ENCODE measurements around the gene NWD2.

DNA sequence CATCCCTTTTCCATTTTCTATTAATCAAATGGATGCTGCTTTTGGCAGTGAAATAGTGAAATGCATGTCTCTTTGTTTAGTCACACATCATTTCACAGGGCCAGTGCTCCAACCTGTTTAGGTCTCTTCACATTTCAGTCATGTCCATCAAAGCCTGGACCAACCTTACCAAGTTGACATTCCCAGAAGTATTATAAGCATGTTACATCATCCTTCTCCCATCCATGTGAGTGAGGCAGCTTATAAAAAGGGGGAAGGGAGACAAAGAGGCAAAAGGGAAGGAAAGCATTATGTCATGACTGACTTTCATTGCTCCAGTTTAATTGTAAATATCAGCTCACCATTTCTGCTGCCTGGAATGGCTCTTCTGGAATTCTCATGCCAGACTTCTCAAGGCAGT lies 94.4 kb downstream of the NWD2 start:
- TF ChIP-seq POLR2A (IDR thresholded peaks at IDR 0.05; ENCODE audit: borderline replicate concordance, extremely low read depth, insufficient read depth, insufficient read length) (no peak), ZFX (IDR thresholded peaks at IDR 0.05) (no peak), ZNF274 (IDR thresholded peaks at IDR 0.05; ENCODE audit: low read depth, low read length) (no peak), EZH2phosphoT487 (IDR thresholded peaks at IDR 0.05; ENCODE audit: borderline replicate concordance) (no peak), SIN3A (IDR thresholded peaks at IDR 0.05; ENCODE audit: low read depth) (no peak), FOSL1 (IDR thresholded peaks at IDR 0.05; ENCODE audit: low read depth) (no peak), CEBPB (IDR thresholded peaks at IDR 0.05; ENCODE audit: low read depth) (no peak), EZH2 (IDR thresholded peaks at IDR 0.05) (no peak), POLR2AphosphoS5 (IDR thresholded peaks at IDR 0.05; ENCODE audit: low read depth, low read length) (no peak), ELF1 (IDR thresholded peaks at IDR 0.05; ENCODE audit: borderline replicate concordance, low read depth) (no peak)
- TF ChIP-seq, protein P1, sequence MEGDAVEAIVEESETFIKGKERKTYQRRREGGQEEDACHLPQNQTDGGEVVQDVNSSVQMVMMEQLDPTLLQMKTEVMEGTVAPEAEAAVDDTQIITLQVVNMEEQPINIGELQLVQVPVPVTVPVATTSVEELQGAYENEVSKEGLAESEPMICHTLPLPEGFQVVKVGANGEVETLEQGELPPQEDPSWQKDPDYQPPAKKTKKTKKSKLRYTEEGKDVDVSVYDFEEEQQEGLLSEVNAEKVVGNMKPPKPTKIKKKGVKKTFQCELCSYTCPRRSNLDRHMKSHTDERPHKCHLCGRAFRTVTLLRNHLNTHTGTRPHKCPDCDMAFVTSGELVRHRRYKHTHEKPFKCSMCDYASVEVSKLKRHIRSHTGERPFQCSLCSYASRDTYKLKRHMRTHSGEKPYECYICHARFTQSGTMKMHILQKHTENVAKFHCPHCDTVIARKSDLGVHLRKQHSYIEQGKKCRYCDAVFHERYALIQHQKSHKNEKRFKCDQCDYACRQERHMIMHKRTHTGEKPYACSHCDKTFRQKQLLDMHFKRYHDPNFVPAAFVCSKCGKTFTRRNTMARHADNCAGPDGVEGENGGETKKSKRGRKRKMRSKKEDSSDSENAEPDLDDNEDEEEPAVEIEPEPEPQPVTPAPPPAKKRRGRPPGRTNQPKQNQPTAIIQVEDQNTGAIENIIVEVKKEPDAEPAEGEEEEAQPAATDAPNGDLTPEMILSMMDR (IDR thresholded peaks at IDR 0.05 in 2 of 3, conservative IDR thresholded peaks at IDR 0.05 in 1 of 3; ENCODE audit: borderline replicate concordance in 1 of 3, insufficient read depth in 1 of 3, low read depth in 2 of 3, low read length in 2 of 3): no peak
- TF ChIP-seq, protein P2, sequence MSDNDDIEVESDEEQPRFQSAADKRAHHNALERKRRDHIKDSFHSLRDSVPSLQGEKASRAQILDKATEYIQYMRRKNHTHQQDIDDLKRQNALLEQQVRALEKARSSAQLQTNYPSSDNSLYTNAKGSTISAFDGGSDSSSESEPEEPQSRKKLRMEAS (IDR thresholded peaks at IDR 0.05): no peak
- TF ChIP-seq, protein P3, sequence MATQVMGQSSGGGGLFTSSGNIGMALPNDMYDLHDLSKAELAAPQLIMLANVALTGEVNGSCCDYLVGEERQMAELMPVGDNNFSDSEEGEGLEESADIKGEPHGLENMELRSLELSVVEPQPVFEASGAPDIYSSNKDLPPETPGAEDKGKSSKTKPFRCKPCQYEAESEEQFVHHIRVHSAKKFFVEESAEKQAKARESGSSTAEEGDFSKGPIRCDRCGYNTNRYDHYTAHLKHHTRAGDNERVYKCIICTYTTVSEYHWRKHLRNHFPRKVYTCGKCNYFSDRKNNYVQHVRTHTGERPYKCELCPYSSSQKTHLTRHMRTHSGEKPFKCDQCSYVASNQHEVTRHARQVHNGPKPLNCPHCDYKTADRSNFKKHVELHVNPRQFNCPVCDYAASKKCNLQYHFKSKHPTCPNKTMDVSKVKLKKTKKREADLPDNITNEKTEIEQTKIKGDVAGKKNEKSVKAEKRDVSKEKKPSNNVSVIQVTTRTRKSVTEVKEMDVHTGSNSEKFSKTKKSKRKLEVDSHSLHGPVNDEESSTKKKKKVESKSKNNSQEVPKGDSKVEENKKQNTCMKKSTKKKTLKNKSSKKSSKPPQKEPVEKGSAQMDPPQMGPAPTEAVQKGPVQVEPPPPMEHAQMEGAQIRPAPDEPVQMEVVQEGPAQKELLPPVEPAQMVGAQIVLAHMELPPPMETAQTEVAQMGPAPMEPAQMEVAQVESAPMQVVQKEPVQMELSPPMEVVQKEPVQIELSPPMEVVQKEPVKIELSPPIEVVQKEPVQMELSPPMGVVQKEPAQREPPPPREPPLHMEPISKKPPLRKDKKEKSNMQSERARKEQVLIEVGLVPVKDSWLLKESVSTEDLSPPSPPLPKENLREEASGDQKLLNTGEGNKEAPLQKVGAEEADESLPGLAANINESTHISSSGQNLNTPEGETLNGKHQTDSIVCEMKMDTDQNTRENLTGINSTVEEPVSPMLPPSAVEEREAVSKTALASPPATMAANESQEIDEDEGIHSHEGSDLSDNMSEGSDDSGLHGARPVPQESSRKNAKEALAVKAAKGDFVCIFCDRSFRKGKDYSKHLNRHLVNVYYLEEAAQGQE (IDR thresholded peaks at IDR 0.05; ENCODE audit: low read depth): no peak

Data from HCT116 (cell line).